Tibial nerve (tissue), 4 donors: ENCODE results near the gene DTL. TPM values are rescaled to one million over a fixed set of nuclear protein-coding genes. Genes with fewer than 3 reads are reported as not detected.

Experiments used
- DNase-seq, 2 donors: peaks; one replicate each; pipeline ENCODE4 v3.0.0-alpha.2; 2019; ENCODE audit warnings: low spot score in 2 of 2
- H3K27ac ChIP-seq, 4 donors: fragments of 200-600 bp; sonication (generic) in 3 of 4; one replicate each; pipeline ENCODE4 v1.5.1; 2017 to 2019; ENCODE audit warnings: mild to moderate bottlenecking in 1 of 4
- H3K27me3 ChIP-seq, 2 donors: fragments of 200-600 bp; sonication (generic) in 1 of 2; one replicate each; pipeline versions ENCODE4 v1.5.1 to v1.6.0; 2017 to 2019
- H3K36me3 ChIP-seq, 3 donors: fragments of 200-600 bp; sonication (generic); one replicate each; pipeline ENCODE4 v1.5.1; 2018 to 2019
- H3K4me1 ChIP-seq, 4 donors: fragments of 200-600 bp; sonication (generic) in 3 of 4; one replicate each; pipeline ENCODE4 v1.5.1; 2017 to 2019
- H3K4me3 ChIP-seq, 4 donors: fragments of 200-600 bp; sonication (generic) in 3 of 4; one replicate each; pipeline ENCODE4 v1.5.1; 2017 to 2019; ENCODE audit warnings: mild to moderate bottlenecking in 1 of 4, moderate library complexity in 1 of 4
- H3K9me3 ChIP-seq, 4 donors: fragments of 200-600 bp; sonication (generic) in 3 of 4; one replicate each; pipeline ENCODE4 v1.5.1; 2017 to 2019
- EP300 ChIP-seq, 2 donors: sonication (generic); formaldehyde crosslinking; IDR thresholded peaks; one replicate each; pipeline ENCODE4 v1.6.1; 2017; ENCODE audit warnings: antibody characterized with exemption in 2 of 2, mild to moderate bottlenecking in 1 of 2
- POLR2A ChIP-seq, 2 donors: fragments of 450-650 bp; IDR thresholded peaks; one replicate each; pipeline ENCODE4 v1.6.1; 2017; ENCODE audit warnings: antibody characterized with exemption in 2 of 2, mild to moderate bottlenecking in 2 of 2, moderate library complexity in 2 of 2
- WGBS, 2 donors: methylation state at CpG; one replicate each; pipeline ENCODE4 v1.1.5; 2018; 5-methylcytosine and 5-hydroxymethylcytosine counted together
- total RNA-seq, 4 donors: library from RNA; depleted of rRNA; stranded (reverse); fragments of >200 nt; gene quantifications; one replicate each; pipeline ENCODE4 v1.1.0, GENCODE V29; 2016
- TF ChIP-seq, protein P1 (sequence below), 5 experiments: fragments of 200-600 bp in 3 of 5; fragments of 450-650 bp in 2 of 5; sonication (generic) in 3 of 5; IDR thresholded peaks; one replicate each; pipeline ENCODE4 v1.5.1; 2016 to 2019; ENCODE audit warnings: antibody characterized with exemption in 5 of 5, mild to moderate bottlenecking in 3 of 5, moderate library complexity in 2 of 5

DTL gene
- total RNA-seq, 4 donors from 2014 or later, result 0.21 to 0.90 TPM; not detected in 2

DNA sequence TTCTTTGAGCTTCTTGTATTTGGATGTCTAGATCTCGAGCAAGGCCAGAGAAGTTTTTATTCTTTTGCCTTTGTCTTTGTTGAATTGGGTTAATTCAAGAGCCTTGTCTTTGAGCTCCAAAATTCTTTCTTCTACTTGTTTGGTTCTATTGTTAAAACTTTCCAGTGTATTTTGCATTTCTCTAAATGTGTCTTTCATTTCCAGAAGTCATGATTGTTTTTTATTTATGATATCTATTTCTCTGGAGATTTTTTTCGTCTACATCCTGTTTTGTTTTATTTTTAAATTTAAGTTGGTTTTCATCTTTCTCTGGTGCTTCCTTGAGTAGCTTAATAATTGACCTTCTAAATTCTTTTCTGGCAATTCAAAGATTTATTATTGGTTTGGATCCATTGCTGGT lies 61.8 kb downstream of the DTL start:
- no peaks in the 10 kb centered on the region for H3K27me3 ChIP-seq
- no peak overlapping the region for H3K27ac ChIP-seq
- H3K4me3 ChIP-seq, result no peak overlapping the region
- H3K36me3 ChIP-seq, result no peaks in the 10 kb centered on the region
- TF ChIP-seq, protein P1, sequence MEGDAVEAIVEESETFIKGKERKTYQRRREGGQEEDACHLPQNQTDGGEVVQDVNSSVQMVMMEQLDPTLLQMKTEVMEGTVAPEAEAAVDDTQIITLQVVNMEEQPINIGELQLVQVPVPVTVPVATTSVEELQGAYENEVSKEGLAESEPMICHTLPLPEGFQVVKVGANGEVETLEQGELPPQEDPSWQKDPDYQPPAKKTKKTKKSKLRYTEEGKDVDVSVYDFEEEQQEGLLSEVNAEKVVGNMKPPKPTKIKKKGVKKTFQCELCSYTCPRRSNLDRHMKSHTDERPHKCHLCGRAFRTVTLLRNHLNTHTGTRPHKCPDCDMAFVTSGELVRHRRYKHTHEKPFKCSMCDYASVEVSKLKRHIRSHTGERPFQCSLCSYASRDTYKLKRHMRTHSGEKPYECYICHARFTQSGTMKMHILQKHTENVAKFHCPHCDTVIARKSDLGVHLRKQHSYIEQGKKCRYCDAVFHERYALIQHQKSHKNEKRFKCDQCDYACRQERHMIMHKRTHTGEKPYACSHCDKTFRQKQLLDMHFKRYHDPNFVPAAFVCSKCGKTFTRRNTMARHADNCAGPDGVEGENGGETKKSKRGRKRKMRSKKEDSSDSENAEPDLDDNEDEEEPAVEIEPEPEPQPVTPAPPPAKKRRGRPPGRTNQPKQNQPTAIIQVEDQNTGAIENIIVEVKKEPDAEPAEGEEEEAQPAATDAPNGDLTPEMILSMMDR (IDR thresholded peaks at IDR 0.05), result no peak
- TF ChIP-seq EP300 (IDR thresholded peaks at IDR 0.05) (no peak), POLR2A (IDR thresholded peaks at IDR 0.05) (no peak)
- 84% methylated on average over 2 of the region's 2 CpGs for WGBS, 2 donors
- H3K4me1 ChIP-seq, result no peaks in the 10 kb centered on the region
- no peak for DNase-seq
- peaks cover 0 to 15% (median 0%) of the 10 kb centered on the region in 4 donors for H3K9me3 ChIP-seq

DNA sequence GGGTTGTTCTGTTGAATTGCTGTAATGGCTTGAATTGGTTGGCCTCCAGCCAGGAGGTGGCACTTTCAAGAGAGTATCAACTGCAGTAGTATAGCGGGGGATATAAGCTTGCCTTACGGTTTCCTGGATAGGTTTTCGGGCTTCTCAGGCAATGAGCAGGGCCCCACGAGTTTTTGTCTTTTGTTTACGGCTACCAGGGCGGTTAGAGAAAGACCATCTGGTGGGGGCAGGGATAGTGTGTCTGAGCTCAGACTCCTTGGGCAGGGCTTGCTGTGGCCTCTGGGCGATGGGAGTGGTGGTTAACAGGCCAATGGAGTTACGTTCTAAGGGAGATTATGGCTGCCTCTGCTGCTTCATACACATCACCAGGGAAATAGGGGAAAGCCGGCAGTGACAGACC lies 62.8 kb downstream of the DTL start:
- peaks cover 0 to 10% (median 0%) of the 10 kb centered on the region in 4 donors for H3K9me3 ChIP-seq
- WGBS, 2 donors, result 90 to 95% methylated on average over 9 of the region's 9 CpGs
- H3K27ac ChIP-seq, result no peak overlapping the region
- TF ChIP-seq EP300 (IDR thresholded peaks at IDR 0.05) (no peak), POLR2A (IDR thresholded peaks at IDR 0.05) (no peak)
- TF ChIP-seq, protein P1 (IDR thresholded peaks at IDR 0.05), result no peak
- H3K36me3 ChIP-seq, result no peaks in the 10 kb centered on the region
- no peaks in the 10 kb centered on the region for H3K4me1 ChIP-seq
- H3K27me3 ChIP-seq, result no peaks in the 10 kb centered on the region
- no peak for DNase-seq
- no peak overlapping the region for H3K4me3 ChIP-seq

DNA sequence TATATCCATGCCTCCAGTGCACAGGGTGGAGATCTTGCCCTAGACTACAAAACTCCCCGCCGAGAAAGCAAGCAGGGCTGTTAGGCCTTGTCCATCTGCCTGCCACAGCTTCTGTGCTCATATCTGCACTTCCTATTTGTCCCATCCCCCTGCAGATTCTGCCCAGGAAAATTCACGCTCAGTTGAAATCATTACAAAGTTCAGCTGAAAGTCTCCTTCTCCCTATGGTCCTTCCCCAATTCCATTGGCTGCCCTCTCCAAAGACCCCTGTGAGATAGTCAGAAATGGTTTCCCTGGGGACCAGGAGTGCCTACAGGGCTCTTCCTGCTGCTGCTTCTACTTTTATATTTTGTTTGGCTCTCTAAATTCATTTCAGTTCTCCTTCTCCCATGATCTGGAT lies 63.2 kb downstream of the DTL start:
- Histone ChIP-seq H3K9me3 (peaks cover 0 to 10% (median 0%) of the 10 kb centered on the region in 4 donors), H3K27ac (no peak overlapping the region), H3K27me3 (no peaks in the 10 kb centered on the region), H3K36me3 (no peaks in the 10 kb centered on the region), H3K4me3 (no peak overlapping the region), H3K4me1 (no peaks in the 10 kb centered on the region)
- 71 to 81% methylated on average over 3 of the region's 3 CpGs for WGBS, 2 donors
- no peak for DNase-seq
- TF ChIP-seq POLR2A (IDR thresholded peaks at IDR 0.05) (no peak), EP300 (IDR thresholded peaks at IDR 0.05) (no peak)
- TF ChIP-seq, protein P1 (IDR thresholded peaks at IDR 0.05), result no peak

GRCh38 chr1:212101251-212101650 lies 65.7 kb downstream of the DTL start:
- peaks cover 0 to 14% (median 0%) of the 10 kb centered on the region in 4 donors for H3K4me1 ChIP-seq
- no peak for DNase-seq
- TF ChIP-seq, protein P1 (IDR thresholded peaks at IDR 0.05), result no peak
- TF ChIP-seq POLR2A (IDR thresholded peaks at IDR 0.05) (no peak), EP300 (IDR thresholded peaks at IDR 0.05) (no peak)

GRCh38 chr1:212101735-212102134 lies 66.2 kb downstream of the DTL start:
- no peaks in the 10 kb centered on the region for H3K36me3 ChIP-seq
- TF ChIP-seq, protein P1 (IDR thresholded peaks at IDR 0.05), result no peak
- no peak for TF ChIP-seq POLR2A (IDR thresholded peaks at IDR 0.05)
- H3K4me3 ChIP-seq, result no peak overlapping the region
- DNase-seq, result no peak
- peaks cover 0 to 10% (median 0%) of the 10 kb centered on the region in 4 donors for H3K9me3 ChIP-seq
- 82 to 88% methylated on average over 2 of the region's 2 CpGs for WGBS, 2 donors
- no peak overlapping the region for H3K27ac ChIP-seq
- H3K4me1 ChIP-seq, result peaks cover 0 to 14% (median 0%) of the 10 kb centered on the region in 4 donors
- no peaks in the 10 kb centered on the region for H3K27me3 ChIP-seq

More at GRCh38 chr1:212101251-212101650, 65.7 kb downstream of the DTL start:
- Histone ChIP-seq H3K4me3 (no peak overlapping the region), H3K9me3 (peaks cover 0 to 10% (median 0%) of the 10 kb centered on the region in 4 donors), H3K27ac (no peak overlapping the region), H3K36me3 (no peaks in the 10 kb centered on the region), H3K27me3 (no peaks in the 10 kb centered on the region)
